ENCODE data around the gene CHPF.

Gene CHPF

DNA sequence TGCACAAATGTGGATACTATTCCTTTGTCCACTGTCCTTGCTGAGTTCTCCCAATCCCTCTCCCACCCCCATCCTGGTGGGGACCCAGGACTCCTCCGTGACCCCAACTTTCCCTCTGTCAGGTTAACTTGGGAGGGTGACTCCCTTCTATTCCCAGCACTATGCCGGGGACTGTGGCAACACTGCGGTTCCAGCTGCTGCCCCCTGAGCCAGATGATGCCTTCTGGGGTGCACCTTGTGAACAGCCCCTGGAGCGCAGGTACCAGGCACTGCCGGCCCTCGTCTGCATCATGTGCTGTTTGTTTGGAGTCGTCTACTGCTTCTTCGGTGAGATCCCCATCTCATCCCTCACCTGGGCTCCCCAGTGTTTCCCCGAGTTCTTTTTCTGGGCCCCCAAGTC lies 958 bp upstream of the CHPF start:
- H3K4me3 ChIP-seq (replicated peaks; ENCODE audit: insufficient read depth, low read length), result no peak overlapping the region
- TF ChIP-seq, protein P1, sequence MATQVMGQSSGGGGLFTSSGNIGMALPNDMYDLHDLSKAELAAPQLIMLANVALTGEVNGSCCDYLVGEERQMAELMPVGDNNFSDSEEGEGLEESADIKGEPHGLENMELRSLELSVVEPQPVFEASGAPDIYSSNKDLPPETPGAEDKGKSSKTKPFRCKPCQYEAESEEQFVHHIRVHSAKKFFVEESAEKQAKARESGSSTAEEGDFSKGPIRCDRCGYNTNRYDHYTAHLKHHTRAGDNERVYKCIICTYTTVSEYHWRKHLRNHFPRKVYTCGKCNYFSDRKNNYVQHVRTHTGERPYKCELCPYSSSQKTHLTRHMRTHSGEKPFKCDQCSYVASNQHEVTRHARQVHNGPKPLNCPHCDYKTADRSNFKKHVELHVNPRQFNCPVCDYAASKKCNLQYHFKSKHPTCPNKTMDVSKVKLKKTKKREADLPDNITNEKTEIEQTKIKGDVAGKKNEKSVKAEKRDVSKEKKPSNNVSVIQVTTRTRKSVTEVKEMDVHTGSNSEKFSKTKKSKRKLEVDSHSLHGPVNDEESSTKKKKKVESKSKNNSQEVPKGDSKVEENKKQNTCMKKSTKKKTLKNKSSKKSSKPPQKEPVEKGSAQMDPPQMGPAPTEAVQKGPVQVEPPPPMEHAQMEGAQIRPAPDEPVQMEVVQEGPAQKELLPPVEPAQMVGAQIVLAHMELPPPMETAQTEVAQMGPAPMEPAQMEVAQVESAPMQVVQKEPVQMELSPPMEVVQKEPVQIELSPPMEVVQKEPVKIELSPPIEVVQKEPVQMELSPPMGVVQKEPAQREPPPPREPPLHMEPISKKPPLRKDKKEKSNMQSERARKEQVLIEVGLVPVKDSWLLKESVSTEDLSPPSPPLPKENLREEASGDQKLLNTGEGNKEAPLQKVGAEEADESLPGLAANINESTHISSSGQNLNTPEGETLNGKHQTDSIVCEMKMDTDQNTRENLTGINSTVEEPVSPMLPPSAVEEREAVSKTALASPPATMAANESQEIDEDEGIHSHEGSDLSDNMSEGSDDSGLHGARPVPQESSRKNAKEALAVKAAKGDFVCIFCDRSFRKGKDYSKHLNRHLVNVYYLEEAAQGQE (IDR thresholded peaks at IDR 0.05; ENCODE audit: insufficient replicate concordance, low read depth), result no peak
- TF ChIP-seq, protein P2, sequence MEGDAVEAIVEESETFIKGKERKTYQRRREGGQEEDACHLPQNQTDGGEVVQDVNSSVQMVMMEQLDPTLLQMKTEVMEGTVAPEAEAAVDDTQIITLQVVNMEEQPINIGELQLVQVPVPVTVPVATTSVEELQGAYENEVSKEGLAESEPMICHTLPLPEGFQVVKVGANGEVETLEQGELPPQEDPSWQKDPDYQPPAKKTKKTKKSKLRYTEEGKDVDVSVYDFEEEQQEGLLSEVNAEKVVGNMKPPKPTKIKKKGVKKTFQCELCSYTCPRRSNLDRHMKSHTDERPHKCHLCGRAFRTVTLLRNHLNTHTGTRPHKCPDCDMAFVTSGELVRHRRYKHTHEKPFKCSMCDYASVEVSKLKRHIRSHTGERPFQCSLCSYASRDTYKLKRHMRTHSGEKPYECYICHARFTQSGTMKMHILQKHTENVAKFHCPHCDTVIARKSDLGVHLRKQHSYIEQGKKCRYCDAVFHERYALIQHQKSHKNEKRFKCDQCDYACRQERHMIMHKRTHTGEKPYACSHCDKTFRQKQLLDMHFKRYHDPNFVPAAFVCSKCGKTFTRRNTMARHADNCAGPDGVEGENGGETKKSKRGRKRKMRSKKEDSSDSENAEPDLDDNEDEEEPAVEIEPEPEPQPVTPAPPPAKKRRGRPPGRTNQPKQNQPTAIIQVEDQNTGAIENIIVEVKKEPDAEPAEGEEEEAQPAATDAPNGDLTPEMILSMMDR (IDR thresholded peaks at IDR 0.05; ENCODE audit: insufficient read depth, low read length), result no peak
- TF ChIP-seq GABPA (IDR thresholded peaks at IDR 0.05; ENCODE audit: low read depth), result no peak
- no peak for TF ChIP-seq POLR2AphosphoS5 (IDR thresholded peaks at IDR 0.05; ENCODE audit: low read depth)
- TF ChIP-seq SPI1 (IDR thresholded peaks at IDR 0.05; ENCODE audit: borderline replicate concordance, low read depth), result no peak

DNA sequence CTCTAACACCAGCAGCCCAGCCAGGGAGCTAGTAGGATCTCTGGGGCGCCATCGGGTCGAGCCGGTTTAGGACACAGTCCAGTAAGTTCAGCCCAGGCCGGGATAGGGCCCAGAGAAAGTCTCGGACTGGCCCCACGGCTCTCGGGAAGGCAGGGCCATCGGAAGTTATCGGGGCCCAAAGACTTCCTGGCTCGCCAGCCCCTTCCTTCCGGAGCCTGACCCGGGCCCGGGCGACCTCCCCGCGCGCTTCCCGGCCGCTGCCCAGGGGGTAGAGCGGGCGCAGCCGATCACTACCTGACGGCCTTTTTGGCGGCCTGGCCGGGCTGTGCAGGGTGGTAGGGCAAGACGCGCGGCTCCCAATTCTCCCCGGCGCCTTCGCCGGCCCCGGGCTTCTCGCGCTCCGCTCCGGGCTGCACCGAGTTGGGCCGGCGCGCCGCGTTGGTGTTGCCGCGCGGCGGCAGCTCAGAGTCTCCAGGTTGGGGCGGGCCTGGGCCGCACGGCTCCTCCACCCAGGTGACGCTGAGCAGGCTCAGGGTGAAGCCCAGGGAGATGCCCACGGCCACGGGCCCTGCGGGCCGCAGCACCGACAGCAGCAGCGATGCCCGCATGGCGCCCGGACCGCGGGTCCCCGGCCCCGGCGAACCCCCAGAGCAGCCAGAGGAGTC lies 546 bp downstream of the CHPF start:
- no peak overlapping the region for H3K27ac ChIP-seq (replicated peaks)
- peaks cover 24% of the 10 kb centered on the region for H3K27me3 ChIP-seq (ENCODE audit: insufficient read depth, poor library complexity, severe bottlenecking)
- H3K4me3 ChIP-seq (replicated peaks; ENCODE audit: insufficient read depth, low read length), result peak overlapping the region; percentile 61
- DNase-seq (ENCODE audit: low read depth in 1 of 2, low spot score in 1 of 2), result peak in 1 of 2 experiments; percentile 11
- TF ChIP-seq, protein P2 (IDR thresholded peaks at IDR 0.05; ENCODE audit: insufficient read depth, low read length), result no peak
- no peak for TF ChIP-seq SPI1 (IDR thresholded peaks at IDR 0.05; ENCODE audit: borderline replicate concordance, low read depth)
- TF ChIP-seq POLR2AphosphoS5 (IDR thresholded peaks at IDR 0.05; ENCODE audit: low read depth), result no peak
- no peak for TF ChIP-seq GABPA (IDR thresholded peaks at IDR 0.05; ENCODE audit: low read depth)
- TF ChIP-seq, protein P1 (IDR thresholded peaks at IDR 0.05; ENCODE audit: insufficient replicate concordance, low read depth), result peak; percentile 14

More for the DNA sequence above, 958 bp upstream of the CHPF start:
- DNase-seq (ENCODE audit: low read depth in 1 of 2, low spot score in 1 of 2), result no peak
- Histone ChIP-seq H3K27me3 (ENCODE audit: insufficient read depth, poor library complexity, severe bottlenecking) (peaks cover 24% of the 10 kb centered on the region), H3K27ac (replicated peaks) (no peak overlapping the region)

DNA sequence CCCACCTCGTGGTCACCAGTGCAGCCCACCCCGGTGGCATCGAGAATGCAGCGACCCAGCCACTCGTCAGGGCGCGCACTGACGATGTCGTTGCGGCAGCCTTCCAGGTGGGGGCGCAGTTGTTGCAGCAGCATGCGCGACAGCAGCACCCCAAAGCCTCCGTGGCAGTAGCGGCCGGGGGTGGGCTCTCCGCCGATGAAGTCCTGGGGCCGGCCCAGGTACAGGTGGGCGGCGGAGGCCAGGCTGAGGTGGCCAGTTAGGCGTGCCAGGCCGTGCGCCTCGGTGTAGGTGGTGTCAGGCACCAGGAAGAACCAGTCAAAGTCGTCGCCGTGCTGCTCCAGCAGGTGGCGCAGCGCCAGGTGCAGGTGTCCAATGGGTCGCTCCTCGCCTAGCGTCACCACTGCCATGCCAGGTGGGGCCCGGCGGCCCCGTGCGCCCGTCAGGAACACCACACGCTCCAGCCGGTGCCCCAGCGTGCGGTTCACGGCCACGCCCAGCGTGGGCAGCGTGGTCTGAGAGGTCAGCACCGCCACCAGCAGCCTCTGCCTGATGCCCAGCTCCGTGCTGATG lies 1.9 kb downstream of the CHPF start:
- H3K27ac ChIP-seq (replicated peaks), result no peak overlapping the region
- no peak for TF ChIP-seq GABPA (IDR thresholded peaks at IDR 0.05; ENCODE audit: low read depth)
- TF ChIP-seq, protein P2 (IDR thresholded peaks at IDR 0.05; ENCODE audit: insufficient read depth, low read length), result peak; percentile 43
- DNase-seq (ENCODE audit: low read depth in 1 of 2, low spot score in 1 of 2), result peak; percentile 63 to 84
- peak overlapping the region; percentile 53 for H3K4me3 ChIP-seq (replicated peaks; ENCODE audit: insufficient read depth, low read length)
- peaks cover 31% of the 10 kb centered on the region for H3K27me3 ChIP-seq (ENCODE audit: insufficient read depth, poor library complexity, severe bottlenecking)

Data from HL-60 (cell line).